ENCODE results near the gene DNAJC5G.
"Not testable (repeated sequence)": the region's sequence is repeated elsewhere in the genome, so short reads cannot be mapped to it uniquely, and the experiment has no call there.

Gene DNAJC5G

DNA sequence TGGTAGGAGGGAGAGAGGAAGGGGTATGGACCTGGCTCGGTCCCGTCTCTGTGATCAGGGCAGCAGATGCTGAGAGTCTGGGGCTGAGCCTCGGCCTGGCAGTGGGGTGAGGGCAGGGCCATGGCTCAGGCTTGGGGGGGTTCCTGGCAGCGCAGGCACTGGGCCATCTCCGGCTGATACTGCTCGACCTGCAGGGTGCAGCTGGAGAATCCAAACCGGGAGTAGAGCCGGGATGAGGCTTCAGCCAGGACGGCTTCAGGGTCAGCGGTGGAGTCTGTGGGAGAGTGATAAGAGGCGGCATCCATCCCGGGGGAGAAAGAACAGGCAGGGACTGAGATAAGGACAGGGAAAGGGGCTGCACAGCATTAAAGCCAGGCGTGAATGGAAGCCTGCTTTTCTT, 20.0 kb upstream of the DNAJC5G start:
- FAIRE-seq = no peak

DNA sequence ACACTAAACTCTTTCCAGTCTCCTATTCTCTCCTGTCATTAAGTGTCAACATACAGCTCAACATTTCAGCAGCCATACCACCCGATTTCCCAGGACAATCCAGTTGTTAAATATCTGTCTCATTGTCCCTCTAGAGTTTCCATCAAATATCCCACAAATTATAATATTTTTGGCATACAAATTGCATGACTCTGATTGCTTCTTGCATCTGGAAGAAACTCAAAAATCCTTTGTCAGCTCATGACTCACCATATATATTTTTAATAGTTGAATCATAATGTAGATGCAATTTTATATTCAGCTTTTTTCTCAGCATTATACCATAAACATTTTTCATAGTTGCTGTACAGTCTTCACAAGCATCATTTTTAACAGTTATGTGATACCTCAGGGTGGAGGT, 19.6 kb upstream of the DNAJC5G start:
- no peak for FAIRE-seq

DNA sequence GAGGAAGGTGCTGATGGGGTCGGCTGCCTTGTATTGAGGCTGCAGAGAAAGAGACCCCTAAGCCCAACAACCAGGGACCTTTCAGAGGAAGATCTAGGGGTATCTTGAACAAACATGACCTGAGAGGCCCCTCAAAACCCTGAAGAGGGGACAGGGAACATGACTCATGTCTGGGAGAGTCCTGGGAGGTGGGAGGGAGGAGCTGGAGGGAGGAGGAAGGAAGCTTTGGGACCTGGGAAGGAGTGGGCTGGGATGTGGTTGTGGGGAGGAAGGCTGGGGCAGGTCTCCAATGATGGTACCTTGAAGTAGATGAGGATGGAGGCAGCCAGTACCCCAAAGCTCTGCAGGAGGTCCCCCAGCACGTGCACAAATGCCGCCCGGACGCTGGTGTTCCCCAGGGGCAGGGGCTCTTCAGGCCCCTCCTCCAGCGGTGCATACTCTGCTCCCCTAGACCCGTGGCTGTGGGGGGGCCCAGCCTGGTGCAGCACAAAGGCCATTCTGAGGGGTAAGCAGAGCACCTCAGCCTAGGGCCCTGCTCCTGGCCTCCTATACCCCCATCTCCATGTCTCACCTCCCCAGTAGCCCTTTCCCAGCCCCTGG, 18.3 kb upstream of the DNAJC5G start:
- FAIRE-seq = no peak

DNA sequence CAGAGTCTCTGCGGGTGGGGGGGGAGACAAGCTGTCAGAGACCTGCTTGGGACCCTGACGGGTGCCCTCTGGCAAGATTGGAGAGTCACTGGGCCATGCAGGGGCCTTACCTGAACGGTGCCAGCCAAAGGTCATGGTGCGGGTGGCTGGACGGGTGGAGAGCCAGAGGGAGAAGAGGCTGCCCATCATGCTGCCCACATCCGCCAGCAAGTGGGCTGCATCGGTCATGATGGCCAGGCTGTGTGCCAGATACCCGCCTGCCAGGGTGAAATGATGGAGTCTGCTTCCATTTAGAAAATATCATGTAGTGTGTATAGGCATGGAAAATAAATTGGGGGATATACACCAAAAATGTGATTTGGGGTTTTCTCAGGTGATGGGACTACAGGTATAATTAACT, 17.2 kb upstream of the DNAJC5G start:
- no peak for FAIRE-seq

DNA sequence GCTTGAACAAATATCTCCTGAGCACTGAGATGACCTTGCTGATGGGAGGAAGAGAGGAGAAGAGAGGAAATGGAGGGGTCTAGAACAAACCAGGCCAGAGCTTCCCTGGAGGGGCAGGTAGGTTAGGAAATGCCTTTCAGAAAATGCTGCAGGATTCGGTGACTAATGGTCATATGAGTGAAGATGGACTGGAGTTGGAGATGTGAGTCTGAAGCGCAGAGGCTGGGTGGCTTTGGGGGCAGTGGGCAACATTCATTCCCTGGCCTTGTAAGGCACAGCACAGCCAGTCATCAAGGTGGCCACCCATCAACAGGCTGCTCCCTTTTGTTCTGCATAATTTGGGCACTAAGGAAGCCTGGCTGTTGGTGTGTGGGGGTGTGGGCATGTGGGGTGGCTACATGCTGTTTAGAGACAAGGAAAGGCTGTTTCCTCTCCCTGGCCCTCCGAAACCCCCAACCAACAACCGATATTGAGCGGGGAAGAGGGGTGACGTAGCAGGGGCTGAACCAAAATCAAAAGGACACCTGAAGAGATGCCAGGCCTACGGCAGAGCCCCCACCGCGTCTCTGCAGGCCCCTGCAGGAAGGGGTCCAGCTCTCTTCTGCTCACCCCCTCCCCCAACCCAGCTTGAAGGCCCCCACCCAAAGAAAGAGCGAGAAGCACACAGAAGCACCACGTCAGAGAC, 13.8 kb upstream of the DNAJC5G start:
- FAIRE-seq = no peak

DNA sequence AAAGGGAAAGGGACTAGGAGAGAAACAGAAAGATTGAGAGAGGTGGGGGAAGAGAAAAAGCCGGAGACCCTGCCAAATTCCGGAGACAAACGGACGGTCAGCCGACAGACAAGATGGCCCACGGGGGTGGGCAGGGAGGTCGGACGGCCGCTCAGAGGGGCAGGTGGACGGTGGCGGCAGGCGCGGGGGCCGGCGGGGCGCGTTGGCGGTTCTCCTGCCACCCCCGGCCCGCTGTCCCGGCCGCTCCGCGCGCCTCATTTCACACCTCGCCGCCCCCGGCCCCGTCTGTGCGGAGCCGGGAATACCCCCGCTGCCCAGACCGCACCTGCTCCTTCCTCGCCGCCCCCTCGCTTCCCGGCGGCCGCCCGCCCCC, 13.3 kb upstream of the DNAJC5G start:
- FAIRE-seq = no peak

DNA sequence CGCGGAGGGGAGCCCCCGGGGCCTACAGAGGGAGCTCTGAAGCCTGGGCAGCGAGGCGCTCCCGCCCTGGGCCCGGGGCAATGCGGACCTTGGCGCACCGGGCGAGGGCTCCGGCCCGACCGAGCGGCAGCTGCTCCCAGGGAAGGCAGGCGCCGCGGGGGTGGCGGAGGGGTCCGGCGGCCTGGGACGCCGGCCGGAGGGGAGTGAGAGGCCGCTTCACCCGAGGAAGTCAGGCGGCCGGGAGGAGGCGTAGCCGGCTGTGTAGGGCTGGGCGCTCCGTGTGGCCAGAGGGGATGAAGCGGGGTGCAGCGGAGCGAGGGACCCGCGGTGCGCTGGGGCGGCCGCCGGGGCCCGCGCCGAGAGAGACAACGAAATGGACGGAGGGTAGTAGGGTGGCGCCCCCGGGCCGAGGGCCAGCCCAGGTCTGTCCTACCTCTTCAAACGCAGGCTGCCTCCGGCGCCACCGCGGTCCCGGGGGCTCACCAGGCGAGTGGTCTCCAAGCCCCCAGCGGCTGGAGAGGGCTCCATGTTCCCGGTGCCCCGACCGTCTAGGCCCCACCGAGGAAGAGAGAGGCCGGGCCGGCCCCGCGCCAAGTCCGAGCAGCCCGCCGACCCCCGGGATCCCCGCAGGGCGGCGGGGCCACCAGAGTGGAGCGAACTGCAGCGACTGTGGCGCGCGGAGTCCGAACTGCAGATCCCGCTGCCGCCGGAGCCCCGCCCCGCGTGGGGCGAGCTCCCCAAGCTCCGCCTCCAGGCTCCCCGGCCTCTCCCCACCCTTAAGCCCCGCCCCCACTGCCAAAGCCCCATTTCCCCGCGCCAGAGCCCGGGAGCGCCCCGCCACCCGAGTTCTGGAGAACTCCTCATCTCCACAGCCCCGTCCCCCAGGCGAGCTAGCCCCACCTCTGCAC, 12.6 kb upstream of the DNAJC5G start, which contains the start of gene SLC30A3:
SLC30A3 (minus strand) TSS at position 669 of the 908 bp plus-strand sequence; CDS start at position 528, 141 bp downstream.
- no peak for FAIRE-seq

DNA sequence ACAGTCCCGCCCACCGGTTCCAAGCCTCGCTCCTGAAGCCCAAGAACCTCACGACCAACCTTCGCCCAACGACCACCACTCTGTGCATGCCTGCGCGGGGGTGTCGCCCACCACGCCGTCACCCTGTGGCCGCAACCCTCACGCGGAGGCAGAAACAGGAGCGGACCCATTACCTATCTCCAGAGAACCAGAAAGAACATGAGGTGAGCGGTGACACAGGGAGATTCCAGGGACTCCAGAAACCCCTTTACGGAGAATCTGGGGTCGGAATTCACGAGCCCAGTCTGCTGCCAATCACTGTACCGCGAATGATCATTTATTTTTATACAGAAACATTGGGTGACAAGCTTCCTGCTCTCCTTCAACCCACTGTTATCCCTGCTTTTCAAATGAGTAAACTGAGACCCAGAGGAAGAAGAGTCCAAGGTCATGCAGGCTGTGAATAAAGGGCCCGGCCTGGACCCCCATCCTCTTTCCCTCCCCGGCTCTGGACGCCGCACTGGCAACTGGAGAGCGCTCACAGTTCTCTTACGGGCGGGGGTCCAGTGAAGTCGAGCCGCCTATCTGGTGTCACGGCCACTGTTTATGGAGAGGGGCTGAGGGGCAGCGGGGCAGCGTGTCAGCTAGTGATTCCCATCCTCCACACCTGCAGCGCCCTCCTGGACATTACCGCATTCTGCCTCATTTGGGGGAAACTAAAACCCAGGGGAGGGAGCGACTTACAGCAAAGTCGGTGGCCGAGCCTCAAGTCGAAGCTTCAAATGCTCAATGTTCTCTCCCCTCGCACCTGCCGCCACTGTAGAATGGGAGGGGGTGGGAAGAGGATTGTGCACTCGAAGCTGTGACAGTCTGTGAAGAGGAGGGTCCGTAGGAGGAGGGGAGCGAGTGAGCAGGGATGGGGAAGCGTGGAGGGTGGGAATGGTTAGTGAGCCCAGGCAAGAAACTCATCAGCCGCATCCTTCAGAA, 11.7 kb upstream of the DNAJC5G start:
- no peak for FAIRE-seq

DNA sequence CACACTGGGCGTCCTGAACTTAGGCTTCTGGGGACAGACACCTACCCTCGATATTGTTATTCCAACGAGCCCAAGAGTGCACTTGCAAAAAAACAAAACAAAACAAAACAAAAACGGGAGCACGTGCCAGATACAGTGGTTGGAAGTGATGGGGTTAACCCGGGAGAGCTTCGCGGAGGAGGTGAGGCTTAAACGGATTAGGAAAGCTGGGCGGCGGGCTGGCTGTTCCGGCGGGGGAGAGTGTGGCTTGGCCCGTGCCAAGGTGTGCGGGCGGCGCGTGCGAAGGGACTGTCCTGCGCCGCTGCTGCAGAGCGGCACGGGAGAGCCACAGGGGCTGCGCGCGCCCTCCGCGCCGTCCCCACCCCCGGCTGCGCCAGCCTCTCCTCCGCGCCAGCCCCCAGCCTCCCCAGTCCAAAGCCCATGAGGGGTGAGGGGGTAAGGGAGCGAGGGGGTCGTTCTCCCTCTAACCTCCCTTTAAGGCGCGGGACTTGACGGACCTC, 10.9 kb upstream of the DNAJC5G start:
- FAIRE-seq = no peak

DNA sequence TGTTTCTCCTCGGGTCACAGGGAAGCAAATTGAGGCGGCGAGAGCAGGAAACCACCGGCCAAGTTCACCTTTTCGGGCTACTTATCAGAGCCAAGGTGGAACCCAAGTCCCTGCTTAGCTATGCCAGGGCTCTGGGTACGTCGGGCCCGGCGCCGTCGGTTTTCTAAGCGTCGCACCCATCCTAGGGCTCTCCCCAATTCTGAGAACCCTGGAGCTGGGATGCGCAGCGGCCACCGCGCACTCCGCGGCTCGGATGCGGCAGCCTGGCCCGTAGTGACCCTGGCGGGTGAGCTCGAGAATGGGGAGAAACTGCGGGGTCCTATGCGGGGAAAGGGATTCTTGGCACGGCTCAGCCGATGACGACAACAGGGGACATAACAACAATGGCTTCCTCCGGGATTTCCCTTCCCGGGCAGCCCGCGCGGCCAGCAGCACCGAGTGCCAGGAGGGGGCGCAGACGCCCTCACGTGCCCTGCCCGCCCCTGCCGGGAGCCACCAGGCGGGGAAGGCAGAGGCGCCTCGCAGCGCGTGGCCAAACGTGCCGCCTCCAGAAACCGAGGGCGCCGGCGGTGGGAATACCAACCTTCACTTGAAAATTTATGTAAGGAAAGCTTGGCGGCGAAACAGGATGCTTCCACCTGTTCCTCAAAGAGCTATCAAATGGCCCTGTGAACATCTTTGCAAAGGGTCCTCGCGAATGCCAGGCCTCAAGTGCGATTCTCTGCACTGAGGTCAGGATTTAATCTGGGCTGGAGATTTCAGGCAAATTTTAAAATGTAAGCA, 10.3 kb upstream of the DNAJC5G start:
- no peak for FAIRE-seq

DNA sequence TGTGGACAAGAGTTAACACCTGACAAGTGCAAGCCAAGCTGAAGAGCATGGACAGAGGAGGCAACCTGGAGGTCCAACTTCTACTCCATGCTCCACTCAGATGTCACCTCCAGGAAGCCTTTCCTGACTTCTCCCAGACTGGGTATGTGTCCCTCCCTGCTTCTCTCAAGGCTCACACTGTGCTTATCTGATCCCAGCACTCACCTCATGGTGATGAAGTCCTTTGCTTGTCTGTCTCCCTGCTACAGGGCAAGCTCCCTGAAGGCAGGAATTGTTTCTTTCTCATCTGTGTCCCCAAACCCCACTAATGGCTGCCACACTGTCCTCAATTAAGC, 9.7 kb upstream of the DNAJC5G start:
- FAIRE-seq = no peak

DNA sequence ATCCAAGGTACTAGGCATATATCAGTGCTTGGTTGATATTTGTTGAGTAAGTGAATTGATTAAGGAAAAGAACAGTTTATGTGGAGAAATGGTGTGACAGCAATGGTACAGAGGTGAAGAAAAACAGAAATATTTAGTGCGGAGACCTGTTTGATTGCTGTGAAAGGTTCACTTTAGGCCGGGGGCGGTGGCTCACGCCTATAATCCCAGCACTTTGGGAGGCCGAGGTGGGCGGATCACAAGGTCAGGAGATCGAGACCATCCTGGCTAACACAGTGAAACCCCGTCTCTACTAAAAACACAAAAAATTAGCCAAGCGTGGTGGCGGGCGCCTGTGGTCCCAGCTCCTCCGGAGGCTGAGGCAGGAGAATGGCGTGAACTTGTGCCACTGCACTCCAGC, 6.9 kb upstream of the DNAJC5G start:
- not testable (repeated sequence) for FAIRE-seq

DNA sequence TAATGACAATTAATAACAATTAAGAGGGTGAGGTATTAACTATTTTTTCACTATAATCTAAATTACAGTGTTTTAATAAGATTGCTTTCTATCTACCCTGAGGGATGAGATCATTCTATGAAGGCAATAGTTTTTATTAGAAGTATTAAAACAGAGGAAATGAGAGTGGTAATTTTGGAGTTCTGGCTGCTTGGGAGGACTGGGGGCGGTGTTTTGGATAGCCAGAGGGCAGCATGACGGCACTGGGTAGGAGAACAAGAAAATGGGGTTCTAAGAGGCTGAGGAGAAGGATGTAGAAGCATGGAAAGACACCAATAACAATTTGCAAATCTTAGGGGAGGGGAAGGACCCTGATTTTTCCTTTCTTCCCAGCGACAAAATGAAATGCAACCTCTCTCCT, 5.1 kb upstream of the DNAJC5G start:
- FAIRE-seq = no peak

DNA sequence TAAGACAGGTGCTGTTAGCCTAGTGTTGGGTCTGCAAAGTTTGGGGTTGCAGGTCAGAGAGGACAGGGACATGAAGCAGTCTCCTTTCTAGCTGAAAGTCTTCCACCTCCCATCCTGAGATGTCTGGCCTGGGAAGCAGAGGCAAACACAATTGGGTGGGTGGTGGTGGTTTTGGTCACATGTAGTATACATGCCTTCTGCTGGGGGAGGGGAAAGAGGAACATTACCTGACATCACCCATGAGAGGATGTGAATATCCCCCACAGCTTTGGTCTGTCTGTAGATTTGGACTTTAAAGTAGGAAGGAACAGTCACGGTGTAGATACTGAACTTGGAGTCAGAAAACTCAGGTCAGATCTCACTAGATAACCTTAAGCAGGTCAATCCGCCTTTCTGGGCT, 4.6 kb upstream of the DNAJC5G start:
- no peak for FAIRE-seq

DNA sequence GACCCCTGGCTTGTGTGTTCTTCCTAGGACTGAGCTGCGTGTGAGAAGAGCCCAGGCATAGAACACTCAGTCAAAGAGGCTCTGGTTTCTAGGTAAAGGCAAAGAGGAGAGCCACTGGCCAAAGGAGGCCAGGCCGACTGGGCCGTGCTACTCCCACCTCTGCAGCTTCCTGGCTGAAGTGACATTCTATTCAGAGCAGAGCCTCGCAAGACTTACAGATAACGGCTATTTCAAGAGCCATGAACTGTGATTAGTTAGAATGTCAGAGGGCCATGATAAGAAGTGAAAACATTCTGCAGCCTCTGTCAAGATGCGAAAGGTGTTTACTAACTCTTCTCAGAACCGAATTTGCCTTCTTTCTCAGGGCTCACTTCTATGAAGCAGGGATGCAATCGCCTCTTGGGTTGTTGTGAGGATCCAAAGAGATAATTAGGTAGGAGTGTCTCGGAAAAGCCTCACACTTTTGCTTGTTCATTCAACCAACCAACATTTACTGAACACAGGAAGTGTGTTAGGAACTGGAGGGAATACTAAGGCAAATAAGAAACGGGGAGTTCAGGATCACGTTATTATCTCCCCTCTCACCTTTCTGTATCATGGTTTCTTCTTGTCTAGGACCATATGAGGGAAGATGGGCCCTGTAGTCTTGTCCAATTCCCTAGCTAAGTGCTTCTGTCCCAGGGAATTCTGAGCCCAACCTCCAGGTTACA, 3.4 kb upstream of the DNAJC5G start:
- FAIRE-seq = no peak

DNA sequence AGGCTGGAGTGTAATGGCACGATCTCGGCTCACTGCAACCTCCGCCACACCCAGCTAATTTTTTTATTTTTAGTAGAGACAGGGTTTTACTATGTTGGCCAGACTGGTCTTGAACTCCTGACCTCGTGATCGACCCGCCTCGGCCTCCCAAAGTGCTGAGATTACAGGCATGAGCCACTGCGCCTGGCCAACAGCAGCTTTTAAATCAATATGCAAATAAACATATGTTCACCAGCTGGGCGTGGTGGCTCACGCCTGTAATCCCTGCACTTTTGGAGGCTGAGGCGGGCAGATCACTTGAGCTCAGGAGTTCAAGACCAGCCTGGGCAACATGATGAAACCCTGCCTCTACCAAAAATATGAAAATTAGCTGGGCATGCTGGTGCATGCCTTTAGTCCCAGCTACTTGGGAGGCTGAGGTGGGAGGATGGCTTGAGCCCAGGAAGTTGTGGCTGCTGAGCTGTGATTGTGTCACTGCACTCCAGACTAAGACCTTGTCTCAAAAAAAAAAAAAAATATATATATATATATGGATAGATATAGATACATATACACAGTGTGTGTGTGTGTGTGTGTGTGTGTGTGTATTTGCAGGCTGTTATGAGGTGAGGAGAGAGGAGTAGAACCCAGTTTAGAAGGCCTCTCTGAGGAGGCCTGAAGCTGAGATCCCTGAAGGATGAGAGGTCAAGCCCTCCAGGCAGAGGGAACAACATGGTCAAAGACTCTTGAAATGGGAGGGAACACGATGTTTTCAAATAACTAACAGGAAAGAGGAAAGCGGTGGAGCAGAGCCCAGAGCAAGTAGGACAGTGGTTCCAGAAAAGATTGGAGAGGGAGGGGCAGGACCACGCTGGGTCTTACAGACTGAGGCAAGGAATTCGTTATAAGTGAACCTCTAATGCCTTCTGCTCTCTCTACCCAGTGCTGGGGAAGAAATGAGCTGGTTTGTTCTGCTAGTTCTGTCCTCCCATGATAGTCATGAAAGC, 2.4 kb upstream of the DNAJC5G start:
- not testable (repeated sequence) for FAIRE-seq

DNA sequence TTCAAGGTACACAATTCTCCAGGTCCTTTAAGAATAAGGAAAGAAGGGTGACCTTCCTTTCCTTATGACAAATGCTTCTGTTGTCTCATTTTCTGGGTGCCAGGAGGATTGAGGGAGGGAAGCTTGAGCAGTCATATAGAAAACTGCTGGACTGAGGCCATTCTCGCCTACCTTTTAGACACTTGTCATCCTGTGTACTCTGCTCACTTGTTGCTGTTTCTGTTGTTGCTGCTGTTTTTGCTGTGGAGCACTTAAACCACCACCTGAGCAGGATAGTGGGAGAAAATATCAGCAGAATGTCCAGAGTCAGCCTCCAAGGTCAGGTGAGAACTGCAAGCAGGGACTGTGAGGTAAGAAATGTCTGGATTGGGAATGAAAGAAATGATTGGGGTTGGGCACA, 2.8 kb downstream of the DNAJC5G start:
- no peak for FAIRE-seq

DNA sequence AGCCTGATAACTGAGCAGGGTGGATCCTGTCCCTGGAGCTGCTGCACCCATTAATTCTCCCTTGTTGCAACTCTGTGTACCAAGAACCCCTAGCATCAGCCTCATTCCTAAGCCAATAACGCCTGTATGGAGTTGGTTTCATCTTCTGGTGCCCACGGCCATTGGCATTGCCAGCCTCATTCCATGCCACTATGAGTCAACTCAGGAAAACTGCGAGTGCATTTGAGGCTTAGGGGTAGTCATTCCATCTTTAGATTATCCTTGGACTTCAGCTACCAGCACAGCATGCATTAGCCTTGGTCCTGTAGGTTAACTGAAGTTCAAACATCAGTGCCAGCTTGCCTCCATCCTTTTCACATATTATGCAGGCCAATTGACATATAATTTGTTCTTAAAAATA, 5.6 kb downstream of the DNAJC5G start:
- no peak for FAIRE-seq

DNA sequence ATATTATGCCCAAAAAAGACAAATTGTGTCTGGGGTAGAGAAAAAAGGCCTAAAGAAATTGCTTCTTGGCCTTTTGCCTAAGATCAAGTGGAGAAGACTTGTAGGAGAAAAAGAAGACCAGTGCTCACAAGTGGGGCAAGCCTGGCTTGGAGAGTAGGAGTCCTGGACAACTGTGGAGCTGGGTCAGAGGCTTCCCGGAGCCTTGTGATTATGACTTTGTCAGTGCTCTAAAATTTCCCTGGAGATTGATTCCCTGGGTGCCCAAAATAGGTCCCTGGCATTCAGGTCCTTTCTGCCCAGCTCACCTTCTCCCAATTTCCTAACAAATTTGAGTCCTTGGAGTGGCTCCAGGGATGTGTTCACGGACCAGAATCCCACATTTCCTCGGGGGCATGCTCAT, 6.2 kb downstream of the DNAJC5G start:
- FAIRE-seq = no peak

Measured in TTC549 (cell line).